ENCODE measurements around the gene ATP2C2.

ATP2C2 gene

DNA sequence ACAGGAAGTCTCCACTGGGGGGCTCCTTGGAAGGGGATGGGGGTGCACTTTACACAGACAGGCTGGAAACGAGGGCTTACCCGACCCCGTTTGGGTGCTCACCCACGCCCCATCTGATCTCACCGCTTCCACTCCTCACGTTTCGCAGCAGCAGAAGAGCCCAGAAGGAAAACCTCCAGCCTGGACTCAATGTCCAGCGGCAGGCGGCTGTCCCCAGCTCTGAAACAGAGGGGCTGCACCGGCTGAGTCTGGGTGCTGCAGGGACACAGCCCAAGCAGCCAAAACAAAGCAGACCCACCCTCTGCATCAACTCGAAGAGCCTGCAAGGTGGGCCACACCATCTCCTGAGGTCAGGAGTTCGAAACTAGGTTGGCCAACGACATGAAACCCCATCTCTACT is 132.2 kb downstream of the ATP2C2 start:
- Histone ChIP-seq H3K4me2 (ENCODE audit: insufficient read depth, low read length) (no peak overlapping the region), H3K79me2 (ENCODE audit: insufficient read depth, low read length) (no peaks in the 10 kb centered on the region), H3K27me3 (ENCODE audit: insufficient read depth, low read length, poor library complexity) (no peaks in the 10 kb centered on the region), H2AFZ (ENCODE audit: low read depth, low read length) (no peak overlapping the region), H4K20me1 (ENCODE audit: insufficient read depth, low read length) (no peaks in the 10 kb centered on the region), H3K9ac (ENCODE audit: low read depth, low read length) (no peak overlapping the region), H3K4me1 (ENCODE audit: insufficient read depth, low read length) (peaks cover 20% of the 10 kb centered on the region), H3K27ac (ENCODE audit: low read length) (no peak overlapping the region), H3K9me3 (ENCODE audit: insufficient read depth, low read length, severe bottlenecking) (peaks cover 1% of the 10 kb centered on the region), H3K4me3 (ENCODE audit: low read depth in 1 of 2, low read length in 2 of 2) (no peak overlapping the region), H3K36me3 (ENCODE audit: insufficient read depth, low read length) (peaks cover 10% of the 10 kb centered on the region)
- DNase-seq (no peak), ATAC-seq (ENCODE audit: insufficient read depth, low read depth) (no peak)
- no peak for TF ChIP-seq EZH2 (IDR thresholded peaks at IDR 0.05; ENCODE audit: borderline replicate concordance, low read depth, low read length, severe bottlenecking)

DNA sequence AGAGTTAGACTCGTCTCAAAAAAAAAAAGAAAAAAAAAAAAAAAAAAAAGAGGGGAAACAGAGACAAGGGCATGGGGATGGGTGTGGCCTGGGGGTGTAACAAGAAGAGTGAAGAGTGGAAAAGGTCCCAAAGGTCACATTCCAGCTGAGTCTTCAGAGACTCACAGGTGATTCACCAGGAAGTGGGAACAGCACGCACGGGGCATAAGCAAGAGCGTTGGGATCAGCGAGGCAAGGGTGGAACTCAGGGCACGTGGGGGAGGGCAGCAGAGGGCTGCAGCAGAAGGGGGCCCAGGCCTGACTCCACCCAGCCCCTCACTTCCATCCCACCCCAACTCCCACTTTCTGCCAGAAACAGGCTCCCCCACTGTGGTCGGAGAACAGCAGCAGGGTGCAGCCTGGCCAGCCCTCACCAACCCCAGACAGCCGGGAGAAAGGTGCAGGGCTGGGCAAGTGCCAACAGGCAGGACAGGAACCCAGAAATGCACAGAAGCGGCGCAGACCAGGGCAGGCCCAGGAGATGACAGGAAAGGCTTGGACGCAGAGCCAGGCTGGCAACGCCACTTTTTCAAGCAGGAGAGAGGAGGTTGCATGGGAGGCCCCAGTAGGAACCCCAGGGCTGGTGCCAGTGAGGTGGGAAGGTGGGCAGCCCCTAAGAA is 132.9 kb downstream of the ATP2C2 start:
- ATAC-seq (ENCODE audit: insufficient read depth, low read depth): no peak
- TF ChIP-seq, protein P1, sequence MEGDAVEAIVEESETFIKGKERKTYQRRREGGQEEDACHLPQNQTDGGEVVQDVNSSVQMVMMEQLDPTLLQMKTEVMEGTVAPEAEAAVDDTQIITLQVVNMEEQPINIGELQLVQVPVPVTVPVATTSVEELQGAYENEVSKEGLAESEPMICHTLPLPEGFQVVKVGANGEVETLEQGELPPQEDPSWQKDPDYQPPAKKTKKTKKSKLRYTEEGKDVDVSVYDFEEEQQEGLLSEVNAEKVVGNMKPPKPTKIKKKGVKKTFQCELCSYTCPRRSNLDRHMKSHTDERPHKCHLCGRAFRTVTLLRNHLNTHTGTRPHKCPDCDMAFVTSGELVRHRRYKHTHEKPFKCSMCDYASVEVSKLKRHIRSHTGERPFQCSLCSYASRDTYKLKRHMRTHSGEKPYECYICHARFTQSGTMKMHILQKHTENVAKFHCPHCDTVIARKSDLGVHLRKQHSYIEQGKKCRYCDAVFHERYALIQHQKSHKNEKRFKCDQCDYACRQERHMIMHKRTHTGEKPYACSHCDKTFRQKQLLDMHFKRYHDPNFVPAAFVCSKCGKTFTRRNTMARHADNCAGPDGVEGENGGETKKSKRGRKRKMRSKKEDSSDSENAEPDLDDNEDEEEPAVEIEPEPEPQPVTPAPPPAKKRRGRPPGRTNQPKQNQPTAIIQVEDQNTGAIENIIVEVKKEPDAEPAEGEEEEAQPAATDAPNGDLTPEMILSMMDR (IDR thresholded peaks at IDR 0.05; ENCODE audit: borderline replicate concordance, extremely low read depth, low read length, poor library complexity, severe bottlenecking): no peak
- no peak for TF ChIP-seq EZH2 (IDR thresholded peaks at IDR 0.05; ENCODE audit: borderline replicate concordance, low read depth, low read length, severe bottlenecking)
- no peaks in the 10 kb centered on the region for H3K27me3 ChIP-seq (ENCODE audit: insufficient read depth, low read length, poor library complexity)
- H3K9ac ChIP-seq (ENCODE audit: low read depth, low read length): no peak overlapping the region
- no peak overlapping the region for H3K4me3 ChIP-seq (ENCODE audit: low read depth in 1 of 2, low read length in 2 of 2)
- no peaks in the 10 kb centered on the region for H4K20me1 ChIP-seq (ENCODE audit: insufficient read depth, low read length)
- no peak overlapping the region for H2AFZ ChIP-seq (ENCODE audit: low read depth, low read length)
- no peak overlapping the region for H3K27ac ChIP-seq (ENCODE audit: low read length)
- 0 out of 2 replicates have a peak, but pooled peaks cover 7% of the 10 kb centered on the region for H3K36me3 ChIP-seq (ENCODE audit: insufficient read depth, low read length)
- peaks cover 26% of the 10 kb centered on the region for H3K4me1 ChIP-seq (ENCODE audit: insufficient read depth, low read length)
- H3K9me3 ChIP-seq (ENCODE audit: insufficient read depth, low read length, severe bottlenecking): no peaks in the 10 kb centered on the region
- H3K4me2 ChIP-seq (ENCODE audit: insufficient read depth, low read length): no peak overlapping the region
- H3K79me2 ChIP-seq (ENCODE audit: insufficient read depth, low read length): no peaks in the 10 kb centered on the region
- no peak for DNase-seq

DNA sequence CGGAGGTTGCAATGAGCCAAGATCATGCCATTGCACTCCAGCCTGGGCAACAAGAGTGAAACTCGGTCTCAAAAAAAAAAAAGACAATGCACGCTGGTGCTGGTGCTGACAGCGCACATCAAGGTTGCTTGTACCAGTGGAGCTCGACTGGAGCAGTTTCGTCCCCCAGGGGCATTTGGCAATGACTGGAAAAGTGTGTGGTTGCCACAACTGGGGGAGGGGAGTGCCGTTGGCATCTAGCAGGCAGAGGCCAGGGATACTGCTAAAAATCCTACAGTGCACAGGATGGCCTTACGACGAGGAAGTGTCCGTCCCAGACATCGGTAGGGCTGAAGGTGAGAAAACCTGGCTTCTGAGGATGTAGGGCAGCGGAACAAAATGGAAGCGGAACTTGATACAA is 133.7 kb downstream of the ATP2C2 start:
- DNase-seq (no peak), ATAC-seq (ENCODE audit: insufficient read depth, low read depth) (no peak)
- Histone ChIP-seq H4K20me1 (ENCODE audit: insufficient read depth, low read length) (no peaks in the 10 kb centered on the region), H3K4me1 (ENCODE audit: insufficient read depth, low read length) (peaks cover 29% of the 10 kb centered on the region), H3K79me2 (ENCODE audit: insufficient read depth, low read length) (no peaks in the 10 kb centered on the region), H3K4me2 (ENCODE audit: insufficient read depth, low read length) (no peak overlapping the region), H3K9me3 (ENCODE audit: insufficient read depth, low read length, severe bottlenecking) (no peaks in the 10 kb centered on the region), H3K27ac (ENCODE audit: low read length) (no peak overlapping the region), H3K27me3 (ENCODE audit: insufficient read depth, low read length, poor library complexity) (no peaks in the 10 kb centered on the region), H3K9ac (ENCODE audit: low read depth, low read length) (no peak overlapping the region), H3K4me3 (ENCODE audit: low read depth in 1 of 2, low read length in 2 of 2) (no peak overlapping the region), H2AFZ (ENCODE audit: low read depth, low read length) (no peak overlapping the region), H3K36me3 (ENCODE audit: insufficient read depth, low read length) (0 out of 2 replicates have a peak, but pooled peaks cover 6% of the 10 kb centered on the region)
- TF ChIP-seq, protein P1 (IDR thresholded peaks at IDR 0.05; ENCODE audit: borderline replicate concordance, extremely low read depth, low read length, poor library complexity, severe bottlenecking): no peak
- TF ChIP-seq EZH2 (IDR thresholded peaks at IDR 0.05; ENCODE audit: borderline replicate concordance, low read depth, low read length, severe bottlenecking): no peak

DNA sequence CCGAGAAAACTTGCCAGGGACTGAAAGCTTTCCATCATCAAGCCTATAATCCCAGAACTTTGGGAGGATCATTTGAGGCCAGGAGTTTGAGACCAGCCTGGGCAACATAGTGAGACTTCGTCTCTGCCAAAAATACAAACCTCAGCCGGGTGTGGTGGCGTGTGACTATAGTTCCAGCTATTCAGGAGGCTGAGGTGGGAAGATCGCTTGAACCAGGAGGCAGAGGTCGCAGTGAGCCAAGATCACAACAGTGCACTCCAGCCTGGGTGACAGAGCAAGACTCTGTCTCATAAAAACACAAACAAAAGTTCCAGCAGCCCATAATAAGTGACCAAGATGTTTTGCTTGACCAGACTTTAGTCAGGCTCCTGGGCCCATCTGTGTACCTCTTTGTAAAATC is 134.2 kb downstream of the ATP2C2 start:
- no peaks in the 10 kb centered on the region for H3K27me3 ChIP-seq (ENCODE audit: insufficient read depth, low read length, poor library complexity)
- H3K79me2 ChIP-seq (ENCODE audit: insufficient read depth, low read length): no peaks in the 10 kb centered on the region
- H2AFZ ChIP-seq (ENCODE audit: low read depth, low read length): no peak overlapping the region
- H3K4me1 ChIP-seq (ENCODE audit: insufficient read depth, low read length): peaks cover 29% of the 10 kb centered on the region
- H3K9ac ChIP-seq (ENCODE audit: low read depth, low read length): no peak overlapping the region
- no peak overlapping the region for H3K27ac ChIP-seq (ENCODE audit: low read length)
- DNase-seq: no peak
- no peaks in the 10 kb centered on the region for H3K9me3 ChIP-seq (ENCODE audit: insufficient read depth, low read length, severe bottlenecking)
- no peaks in the 10 kb centered on the region for H4K20me1 ChIP-seq (ENCODE audit: insufficient read depth, low read length)
- no peak overlapping the region for H3K4me2 ChIP-seq (ENCODE audit: insufficient read depth, low read length)
- no peak overlapping the region for H3K4me3 ChIP-seq (ENCODE audit: low read depth in 1 of 2, low read length in 2 of 2)
- 0 out of 2 replicates have a peak, but pooled peaks cover under 1% of the 10 kb centered on the region for H3K36me3 ChIP-seq (ENCODE audit: insufficient read depth, low read length)
- no peak for ATAC-seq (ENCODE audit: insufficient read depth, low read depth)
- TF ChIP-seq EZH2 (IDR thresholded peaks at IDR 0.05; ENCODE audit: borderline replicate concordance, low read depth, low read length, severe bottlenecking): no peak
- TF ChIP-seq, protein P1 (IDR thresholded peaks at IDR 0.05; ENCODE audit: borderline replicate concordance, extremely low read depth, low read length, poor library complexity, severe bottlenecking): no peak
